Stimulated activated naive B cell treated with anti-CD40 and anti-IgM and Interleukin-4, amounts not matched to agents 10 μg/mL and 1 μg/mL and 100 μg/mL, for 72 hours (primary cell): ENCODE data around the gene DAAM1.

Experiments
- ATAC-seq, 2 donors: fragments of 150-1000 bp; cut with Tn5 transposase; replicated peaks; 2 replicates each; pipeline ENCODE4 v1.10.0; 2021; ENCODE audit warnings: moderate library complexity in 1 of 2
- DNase-seq: peaks from one replicate; pipeline ENCODE4 v3.0.0; 2021
- H3K27ac Mint-ChIP-seq: one replicate; pipeline ENCODE4 v1.8.0; 2022; ENCODE audit warnings: mild to moderate bottlenecking, mixed read lengths
- H3K27me3 Mint-ChIP-seq, 2 donors: one replicate each; pipeline ENCODE4 v1.8.0; 2022; ENCODE audit warnings: mixed read lengths in 2 of 2
- H3K36me3 Mint-ChIP-seq, 2 donors: one replicate each; pipeline ENCODE4 v1.8.0; 2022; ENCODE audit warnings: mixed read lengths in 2 of 2, mild to moderate bottlenecking in 1 of 2
- H3K4me1 Mint-ChIP-seq, 2 donors: one replicate each; pipeline ENCODE4 v1.8.0; 2022; ENCODE audit warnings: mixed read lengths in 2 of 2, mild to moderate bottlenecking in 1 of 2
- H3K4me3 Mint-ChIP-seq, 2 donors: one replicate each; pipeline ENCODE4 v1.8.0; 2022; ENCODE audit warnings: mild to moderate bottlenecking in 2 of 2, mixed read lengths in 2 of 2, moderate library complexity in 1 of 2
- H3K9me3 Mint-ChIP-seq, 2 donors: one replicate each; pipeline ENCODE4 v1.8.0; 2022; ENCODE audit warnings: mixed read lengths in 2 of 2, mild to moderate bottlenecking in 1 of 2

Gene DAAM1

DNA sequence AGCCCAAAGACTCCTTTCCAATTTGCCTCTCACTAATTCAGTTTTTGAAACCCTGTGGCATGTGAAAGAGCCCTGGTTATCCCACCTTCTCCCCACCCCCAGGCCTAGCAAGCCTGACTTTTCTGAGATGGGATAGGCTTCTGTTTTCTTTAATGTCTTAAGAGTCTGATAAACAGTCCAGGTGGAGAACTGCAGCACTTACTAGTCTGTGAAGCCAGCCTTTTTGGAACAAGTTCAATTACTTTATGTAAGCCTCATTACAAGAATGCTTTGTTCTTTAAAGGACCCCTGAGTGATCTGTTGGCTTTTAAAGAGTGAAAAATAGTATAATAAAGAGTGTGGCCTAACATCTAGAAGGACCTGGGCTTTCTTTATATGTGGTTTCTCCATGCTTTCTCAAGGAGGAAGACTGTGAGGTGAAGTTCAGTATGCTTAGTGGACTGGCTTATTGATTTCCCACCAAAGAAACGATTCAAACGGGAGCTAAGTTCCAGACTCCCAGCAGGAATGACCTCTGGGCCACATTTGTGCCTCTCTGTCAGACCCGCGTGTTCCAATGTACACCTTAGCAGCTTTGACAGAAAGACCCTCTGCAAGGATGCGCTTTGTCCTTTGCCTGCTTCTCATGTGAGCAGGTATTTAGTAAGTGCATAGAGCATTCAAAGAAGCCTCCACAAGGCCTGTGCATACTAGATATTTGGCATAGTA, 129.5 kb downstream of the DAAM1 start:
- Mint-ChIP-seq H3K4me3 (no peak overlapping the region), H3K36me3 (peaks cover 0 to under 1% of the 10 kb centered on the region in 2 donors)
- no peak for ATAC-seq

GRCh38 chr14:59318908-59319307, 130.4 kb downstream of the DAAM1 start:
- DNase-seq = no peak
- Mint-ChIP-seq H3K27ac (no peak overlapping the region), H3K4me1 (peaks cover 16 to 23% of the 10 kb centered on the region in 2 donors), H3K4me3 (no peak overlapping the region), H3K27me3 (no peaks in the 10 kb centered on the region), H3K9me3 (no peaks in the 10 kb centered on the region), H3K36me3 (peaks cover 2 to 7% of the 10 kb centered on the region in 2 donors)
- ATAC-seq = no peak

More for the DNA sequence above, 129.5 kb downstream of the DAAM1 start:
- Mint-ChIP-seq H3K4me1 (peaks cover 16 to 29% of the 10 kb centered on the region in 2 donors), H3K9me3 (no peaks in the 10 kb centered on the region), H3K27ac (no peak overlapping the region), H3K27me3 (no peaks in the 10 kb centered on the region)
- DNase-seq = no peak

- Mint-ChIP-seq H3K36me3 (peaks cover 11 to 12% of the 10 kb centered on the region in 2 donors), H3K4me3 (no peak overlapping the region), H3K27me3 (no peaks in the 10 kb centered on the region), H3K4me1 (peaks cover 12 to 23% of the 10 kb centered on the region in 2 donors), H3K27ac (no peak overlapping the region), H3K9me3 (no peaks in the 10 kb centered on the region)
- no peak for ATAC-seq
- no peak for DNase-seq
These were observed 131.9 kb downstream of the DAAM1 start for GRCh38 chr14:59320361-59320760.

DNA sequence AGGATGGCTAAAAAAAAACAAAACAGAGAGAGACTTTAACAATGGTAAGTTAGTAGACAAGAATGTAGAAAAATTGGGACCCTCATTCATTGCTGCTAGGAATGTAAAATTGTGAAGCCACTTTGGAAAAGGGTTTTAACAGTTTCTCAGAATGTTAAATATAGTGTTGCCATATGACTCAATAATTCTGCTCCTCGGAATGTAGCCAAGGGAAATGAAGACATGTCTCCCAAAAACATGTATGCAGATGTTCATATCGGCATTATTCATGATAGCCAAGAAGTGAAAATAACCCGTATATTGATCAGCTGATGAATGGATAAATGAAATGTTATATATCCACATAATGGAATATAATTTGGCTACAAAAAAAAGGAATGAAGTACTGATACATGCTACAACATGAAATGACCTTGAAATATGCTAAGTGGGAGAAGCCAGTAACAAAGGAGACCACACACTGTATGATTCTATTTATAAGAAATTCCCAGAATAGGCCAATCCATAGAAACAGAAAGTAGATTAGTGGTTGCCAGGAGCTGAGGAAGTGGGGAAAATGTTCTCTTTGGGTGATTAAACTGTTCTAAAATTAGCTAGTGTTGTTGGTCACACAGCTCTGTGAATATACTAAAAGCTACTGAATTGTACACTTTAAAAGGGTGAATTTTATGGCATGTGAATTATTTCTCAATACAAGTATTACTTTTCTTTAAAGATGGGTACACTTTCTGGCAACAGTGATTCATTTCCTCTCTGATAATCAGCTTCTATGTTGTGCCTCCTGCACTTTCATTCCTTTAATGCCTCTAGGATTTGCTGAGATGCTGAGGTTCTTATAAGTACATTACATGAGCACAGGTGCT, 132.5 kb downstream of the DAAM1 start:
- DNase-seq (no peak), ATAC-seq (no peak)
- no peaks in the 10 kb centered on the region for H3K27me3 Mint-ChIP-seq
- H3K36me3 Mint-ChIP-seq = peaks cover 11 to 12% of the 10 kb centered on the region in 2 donors
- H3K4me1 Mint-ChIP-seq = peaks cover 8 to 19% of the 10 kb centered on the region in 2 donors
- H3K9me3 Mint-ChIP-seq = no peaks in the 10 kb centered on the region
- no peak overlapping the region for H3K27ac Mint-ChIP-seq
- H3K4me3 Mint-ChIP-seq = no peak overlapping the region

DNA sequence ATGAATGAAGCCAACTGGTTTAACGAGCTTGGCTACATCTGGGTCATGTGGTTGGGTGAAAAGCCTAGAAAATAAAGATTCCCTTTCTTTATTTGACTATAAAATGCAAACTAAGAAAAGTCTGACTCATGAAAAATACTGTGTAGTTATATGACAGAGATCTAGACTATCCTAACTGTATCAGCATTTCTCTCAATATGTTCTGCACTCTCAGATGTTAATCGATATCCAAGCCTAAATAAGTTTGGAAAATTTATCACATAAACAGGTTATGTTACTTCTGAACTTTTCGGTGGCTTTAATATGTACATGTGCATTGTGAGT, 133.1 kb downstream of the DAAM1 start:
- ATAC-seq = no peak
- Mint-ChIP-seq H3K4me3 (no peak overlapping the region), H3K4me1 (peaks cover 6 to 14% of the 10 kb centered on the region in 2 donors)

GRCh38 chr14:59325906-59326305, 137.4 kb downstream of the DAAM1 start:
- ATAC-seq = no peak
- H3K9me3 Mint-ChIP-seq = no peaks in the 10 kb centered on the region
- H3K4me1 Mint-ChIP-seq = peaks cover 3 to 6% of the 10 kb centered on the region in 2 donors
- no peak overlapping the region for H3K27ac Mint-ChIP-seq
- no peak for DNase-seq
- H3K36me3 Mint-ChIP-seq = peaks cover 14 to 29% of the 10 kb centered on the region in 2 donors
- H3K27me3 Mint-ChIP-seq = no peaks in the 10 kb centered on the region
- H3K4me3 Mint-ChIP-seq = no peak overlapping the region

More for the DNA sequence above, 133.1 kb downstream of the DAAM1 start:
- Mint-ChIP-seq H3K9me3 (no peaks in the 10 kb centered on the region), H3K27ac (no peak overlapping the region), H3K27me3 (no peaks in the 10 kb centered on the region), H3K36me3 (peaks cover 12 to 14% of the 10 kb centered on the region in 2 donors)
- no peak for DNase-seq

DNA sequence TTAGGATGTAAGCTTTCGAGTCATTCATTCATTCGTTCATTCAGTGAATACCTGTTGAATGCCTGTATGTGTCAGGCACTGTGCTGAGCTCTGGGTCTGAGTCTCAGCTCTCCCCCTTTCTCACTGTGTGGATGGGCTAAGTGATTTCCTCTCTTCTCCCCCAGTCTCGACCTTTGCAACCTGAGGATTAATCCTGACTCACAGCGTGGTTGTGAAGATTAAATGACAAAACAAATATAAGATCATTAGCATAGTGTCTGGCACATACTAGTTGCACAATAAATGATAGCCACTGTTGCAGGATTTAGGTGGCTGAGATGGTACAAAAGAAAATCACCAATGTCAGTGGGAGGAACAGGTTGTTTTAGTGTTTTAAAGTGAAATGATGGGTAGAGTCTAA, 140.0 kb downstream of the DAAM1 start:
- Mint-ChIP-seq H3K4me3 (no peak overlapping the region), H3K36me3 (peaks cover 22 to 38% of the 10 kb centered on the region in 2 donors), H3K27me3 (no peaks in the 10 kb centered on the region), H3K9me3 (peaks cover 0 to 1% of the 10 kb centered on the region in 2 donors), H3K27ac (no peak overlapping the region), H3K4me1 (no peaks in the 10 kb centered on the region)
- ATAC-seq (no peak), DNase-seq (no peak)

GRCh38 chr14:59330455-59330854, 142.0 kb downstream of the DAAM1 start:
- Mint-ChIP-seq H3K27ac (no peak overlapping the region), H3K4me1 (no peaks in the 10 kb centered on the region), H3K36me3 (peaks cover 18 to 39% of the 10 kb centered on the region in 2 donors), H3K4me3 (no peak overlapping the region), H3K9me3 (peaks cover 0 to 1% of the 10 kb centered on the region in 2 donors), H3K27me3 (no peaks in the 10 kb centered on the region)
- DNase-seq (no peak), ATAC-seq (no peak)

- H3K27ac Mint-ChIP-seq = no peak overlapping the region
- H3K4me3 Mint-ChIP-seq = no peak overlapping the region
- H3K9me3 Mint-ChIP-seq = peaks cover 0 to 1% of the 10 kb centered on the region in 2 donors
- H3K4me1 Mint-ChIP-seq = no peaks in the 10 kb centered on the region
- H3K36me3 Mint-ChIP-seq = peaks cover 18 to 41% of the 10 kb centered on the region in 2 donors
- DNase-seq = no peak
- ATAC-seq = no peak
- H3K27me3 Mint-ChIP-seq = no peaks in the 10 kb centered on the region
These were observed 142.8 kb downstream of the DAAM1 start for GRCh38 chr14:59331217-59331616.

DNA sequence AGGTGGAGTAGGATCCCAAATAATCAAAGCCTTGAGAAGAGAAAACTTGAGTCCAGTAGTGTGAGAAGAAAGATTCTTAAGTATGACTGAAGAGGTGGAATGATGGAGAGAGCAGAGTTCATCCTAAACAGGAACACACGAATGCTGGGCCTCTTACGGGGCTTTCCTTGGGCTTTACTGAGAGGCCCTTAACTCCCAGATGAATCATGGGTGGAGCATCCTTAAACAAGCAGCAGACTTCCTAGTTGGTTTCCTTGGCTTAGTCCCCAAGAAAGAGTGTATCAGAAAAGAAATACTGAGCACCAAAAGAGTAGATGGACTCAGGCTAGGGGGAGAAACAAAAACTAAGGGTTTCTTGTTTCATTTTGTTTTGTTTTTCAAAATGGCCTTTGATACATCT, 144.3 kb downstream of the DAAM1 start:
- H3K27me3 Mint-ChIP-seq = no peaks in the 10 kb centered on the region
- H3K9me3 Mint-ChIP-seq = peaks cover 0 to 1% of the 10 kb centered on the region in 2 donors
- no peak overlapping the region for H3K27ac Mint-ChIP-seq
- peaks cover 17 to 38% of the 10 kb centered on the region in 2 donors for H3K36me3 Mint-ChIP-seq
- no peaks in the 10 kb centered on the region for H3K4me1 Mint-ChIP-seq
- DNase-seq (no peak), ATAC-seq (no peak)
- no peak overlapping the region for H3K4me3 Mint-ChIP-seq

DNA sequence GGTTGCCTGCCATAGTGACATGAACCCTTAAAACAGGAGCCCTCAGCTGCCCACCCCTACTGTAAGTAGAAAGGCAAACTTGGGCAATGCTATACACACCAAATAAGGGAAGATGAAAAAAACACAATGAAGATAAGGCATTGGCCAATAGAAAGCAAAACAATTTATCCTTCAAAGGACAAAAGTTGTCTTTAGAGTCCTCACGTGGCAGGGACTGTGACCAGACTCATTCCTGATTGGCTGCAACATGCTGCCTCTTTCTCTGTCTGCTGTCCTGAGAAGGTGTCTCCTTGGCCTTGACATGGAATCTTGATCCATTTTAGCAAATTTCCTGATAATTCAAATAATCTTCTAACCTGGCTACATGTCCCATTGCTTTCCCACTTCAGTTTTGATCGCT, 144.8 kb downstream of the DAAM1 start:
- no peaks in the 10 kb centered on the region for H3K27me3 Mint-ChIP-seq
- H3K27ac Mint-ChIP-seq = no peak overlapping the region
- H3K36me3 Mint-ChIP-seq = peaks cover 17 to 38% of the 10 kb centered on the region in 2 donors
- DNase-seq (no peak), ATAC-seq (no peak)
- no peaks in the 10 kb centered on the region for H3K4me1 Mint-ChIP-seq
- H3K9me3 Mint-ChIP-seq = peaks cover 0 to 1% of the 10 kb centered on the region in 2 donors
- H3K4me3 Mint-ChIP-seq = no peak overlapping the region

DNA sequence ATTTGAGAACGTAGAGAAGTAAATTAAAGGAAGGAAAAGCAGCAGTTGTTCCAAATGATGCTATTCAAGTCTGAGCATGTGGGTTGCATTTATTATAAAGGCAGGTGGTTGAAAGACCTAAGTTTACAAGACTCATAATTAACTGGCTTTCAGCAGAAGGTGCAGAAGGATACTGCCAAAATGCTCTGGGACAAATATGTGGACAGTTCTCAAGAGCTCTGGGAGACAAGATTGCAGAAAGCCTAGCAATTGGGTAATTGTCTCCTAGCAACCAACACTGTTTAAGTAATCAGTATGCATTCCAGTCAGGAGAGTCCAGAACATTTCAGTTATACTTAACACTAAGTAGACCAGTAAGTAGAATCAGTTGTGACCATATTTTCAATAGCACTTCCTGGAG, 145.2 kb downstream of the DAAM1 start:
- DNase-seq (no peak), ATAC-seq (no peak)
- Mint-ChIP-seq H3K27ac (no peak overlapping the region), H3K27me3 (no peaks in the 10 kb centered on the region), H3K36me3 (peaks cover 17 to 39% of the 10 kb centered on the region in 2 donors), H3K4me1 (no peaks in the 10 kb centered on the region), H3K4me3 (no peak overlapping the region), H3K9me3 (peaks cover 0 to 1% of the 10 kb centered on the region in 2 donors)

DNA sequence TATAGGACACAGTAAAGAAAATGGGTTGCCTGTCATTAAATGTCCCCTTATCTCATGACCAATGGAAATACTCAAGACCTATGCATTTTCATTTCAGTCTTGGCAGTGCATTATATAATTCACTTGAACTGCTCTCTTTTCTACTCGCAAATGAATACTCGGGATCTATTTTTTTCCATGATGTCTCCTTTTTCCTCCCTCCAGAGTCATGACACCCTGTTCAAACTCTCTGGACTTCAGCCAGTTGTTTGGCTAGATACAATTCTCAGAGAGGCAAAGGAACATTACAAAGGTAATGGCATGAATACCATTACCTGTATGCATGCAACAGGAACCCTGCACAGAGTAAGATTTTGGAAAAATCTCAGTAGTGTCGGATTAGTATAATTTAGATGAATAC, 145.8 kb downstream of the DAAM1 start:
- ATAC-seq (no peak), DNase-seq (no peak)
- peaks cover 0 to 1% of the 10 kb centered on the region in 2 donors for H3K9me3 Mint-ChIP-seq
- H3K4me3 Mint-ChIP-seq = no peak overlapping the region
- peaks cover 17 to 36% of the 10 kb centered on the region in 2 donors for H3K36me3 Mint-ChIP-seq
- no peaks in the 10 kb centered on the region for H3K4me1 Mint-ChIP-seq
- no peak overlapping the region for H3K27ac Mint-ChIP-seq
- H3K27me3 Mint-ChIP-seq = no peaks in the 10 kb centered on the region

- H3K4me3 Mint-ChIP-seq = no peak overlapping the region
- H3K27me3 Mint-ChIP-seq = no peaks in the 10 kb centered on the region
- DNase-seq (no peak), ATAC-seq (no peak)
- H3K36me3 Mint-ChIP-seq = peaks cover 20 to 44% of the 10 kb centered on the region in 2 donors
- H3K27ac Mint-ChIP-seq = no peak overlapping the region
- no peaks in the 10 kb centered on the region for H3K4me1 Mint-ChIP-seq
- H3K9me3 Mint-ChIP-seq = peaks cover 0 to 1% of the 10 kb centered on the region in 2 donors
These were observed 147.6 kb downstream of the DAAM1 start for GRCh38 chr14:59336098-59336497.

DNA sequence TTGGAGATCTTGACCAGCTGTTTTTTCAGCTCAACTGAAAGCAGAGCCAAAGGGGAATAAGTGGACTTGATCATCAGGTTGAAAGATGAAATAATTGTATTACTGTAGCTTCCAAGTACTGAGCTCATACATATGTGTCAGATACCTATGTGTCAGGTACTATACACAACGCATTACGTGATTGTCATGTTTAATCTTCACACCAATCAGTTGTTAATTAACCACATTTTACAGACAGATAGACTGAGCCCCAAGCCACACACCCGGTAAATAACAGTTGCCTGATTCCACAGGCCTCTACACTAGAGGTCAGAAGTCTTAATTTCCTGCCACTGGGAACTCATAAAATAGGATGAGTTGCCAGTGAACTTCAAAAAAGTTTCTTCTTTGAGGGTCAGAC, 148.2 kb downstream of the DAAM1 start:
- Mint-ChIP-seq H3K27ac (no peak overlapping the region), H3K4me1 (no peaks in the 10 kb centered on the region), H3K27me3 (no peaks in the 10 kb centered on the region), H3K4me3 (no peak overlapping the region), H3K9me3 (peaks cover 0 to 1% of the 10 kb centered on the region in 2 donors), H3K36me3 (peaks cover 20 to 44% of the 10 kb centered on the region in 2 donors)
- no peak for DNase-seq
- ATAC-seq = no peak
